Measurements from ENCODE around the gene VMP1. TPM values are rescaled to one million over a fixed set of nuclear protein-coding genes. Genes with fewer than 3 reads are reported as not detected.

Gene VMP1
- total and polyA plus RNA-seq, 2 of the 13 experiments (the other 11 are each of a cell fraction or from before 2014, with no cell fraction given), result 186 to 271 TPM

DNA sequence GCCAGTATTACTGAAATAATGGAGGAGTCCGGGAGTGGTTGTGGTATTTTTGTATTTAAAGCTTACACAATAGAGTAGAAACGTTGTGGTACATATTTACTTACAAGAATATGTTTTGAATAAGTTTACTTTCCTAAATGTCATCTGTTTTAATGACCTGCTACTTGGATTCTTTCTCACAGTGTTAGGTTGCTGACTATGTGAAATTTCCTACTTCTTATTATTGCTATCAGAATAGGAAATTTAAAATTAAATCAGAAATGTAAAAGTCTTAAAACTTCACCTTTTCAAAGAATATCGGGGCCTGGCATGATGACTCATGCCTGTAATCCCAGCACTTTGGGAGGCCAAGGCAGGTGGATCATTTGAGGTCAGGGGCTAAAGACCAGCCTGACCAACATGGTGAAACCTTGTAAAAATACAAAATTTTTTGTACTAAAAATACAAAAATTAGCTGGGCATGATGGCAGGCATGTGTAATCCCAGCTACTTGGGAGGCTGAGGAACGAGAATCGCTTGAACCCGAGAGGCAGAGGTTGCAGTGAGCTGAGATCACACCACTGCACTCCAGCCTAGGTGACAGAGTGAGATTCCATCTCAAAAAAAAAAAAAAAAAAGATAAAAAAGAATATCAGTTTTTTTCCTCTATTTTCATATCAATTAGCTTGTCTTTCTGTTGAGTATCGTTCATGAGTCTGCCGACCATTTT, 77.8 kb downstream of the VMP1 start (continued):
- no peak for TF ChIP-seq PREB (CRISPR knock-in tag; IDR thresholded peaks at IDR 0.05)
- TF ChIP-seq, protein P1, sequence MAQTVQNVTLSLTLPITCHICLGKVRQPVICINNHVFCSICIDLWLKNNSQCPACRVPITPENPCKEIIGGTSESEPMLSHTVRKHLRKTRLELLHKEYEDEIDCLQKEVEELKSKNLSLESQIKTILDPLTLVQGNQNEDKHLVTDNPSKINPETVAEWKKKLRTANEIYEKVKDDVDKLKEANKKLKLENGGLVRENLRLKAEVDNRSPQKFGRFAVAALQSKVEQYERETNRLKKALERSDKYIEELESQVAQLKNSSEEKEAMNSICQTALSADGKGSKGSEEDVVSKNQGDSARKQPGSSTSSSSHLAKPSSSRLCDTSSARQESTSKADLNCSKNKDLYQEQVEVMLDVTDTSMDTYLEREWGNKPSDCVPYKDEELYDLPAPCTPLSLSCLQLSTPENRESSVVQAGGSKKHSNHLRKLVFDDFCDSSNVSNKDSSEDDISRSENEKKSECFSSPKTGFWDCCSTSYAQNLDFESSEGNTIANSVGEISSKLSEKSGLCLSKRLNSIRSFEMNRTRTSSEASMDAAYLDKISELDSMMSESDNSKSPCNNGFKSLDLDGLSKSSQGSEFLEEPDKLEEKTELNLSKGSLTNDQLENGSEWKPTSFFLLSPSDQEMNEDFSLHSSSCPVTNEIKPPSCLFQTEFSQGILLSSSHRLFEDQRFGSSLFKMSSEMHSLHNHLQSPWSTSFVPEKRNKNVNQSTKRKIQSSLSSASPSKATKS (CRISPR knock-in tag; IDR thresholded peaks at IDR 0.05), result no peak
- no peak for TF ChIP-seq ZNF12 (CRISPR knock-in tag; IDR thresholded peaks at IDR 0.05)
- no peak for TF ChIP-seq ADNP (CRISPR knock-in tag; IDR thresholded peaks at IDR 0.05)
- TF ChIP-seq NONO (IDR thresholded peaks at IDR 0.05), result no peak
- TF ChIP-seq NONO (CRISPR knock-in tag; conservative IDR thresholded peaks at IDR 0.05), result no peak
- no peak for TF ChIP-seq HNF4G (IDR thresholded peaks at IDR 0.05; ENCODE audit: borderline replicate concordance, low read depth, low read length)
- TF ChIP-seq HNF4G (CRISPR knock-in tag; IDR thresholded peaks at IDR 0.05; ENCODE audit: borderline replicate concordance, low read depth), result no peak; the same call in 1 of the 2 replicates
- no peak for TF ChIP-seq KDM3A (CRISPR knock-in tag; IDR thresholded peaks at IDR 0.05; ENCODE audit: low read depth)
- no peak for TF ChIP-seq ATF7 (IDR thresholded peaks at IDR 0.05)
- no peak for TF ChIP-seq ATF7 (CRISPR knock-in tag; IDR thresholded peaks at IDR 0.05)
- no peak for TF ChIP-seq MZF1 (CRISPR knock-in tag; IDR thresholded peaks at IDR 0.05; ENCODE audit: borderline replicate concordance)
- 0 out of 2 replicates have a peak, but pooled peaks have one; percentile 54 for TF ChIP-seq DNMT3B (CRISPR knock-in tag; conservative IDR thresholded peaks at IDR 0.05)
- TF ChIP-seq ISX (CRISPR knock-in tag; conservative IDR thresholded peaks at IDR 0.05), result no peak
- no peak for TF ChIP-seq KLF9 (CRISPR knock-in tag; IDR thresholded peaks at IDR 0.05; ENCODE audit: low read depth)
- TF ChIP-seq TGIF2 (CRISPR knock-in tag; IDR thresholded peaks at IDR 0.05), result no peak
- TF ChIP-seq NR2F6 (IDR thresholded peaks at IDR 0.05), result peak; percentile 59; the same call in 1 of the 2 replicates
- peak; percentile 76 for TF ChIP-seq NR2F6 (CRISPR knock-in tag; IDR thresholded peaks at IDR 0.05)
- no peak for TF ChIP-seq NFE2 (CRISPR knock-in tag; IDR thresholded peaks at IDR 0.05)
- TF ChIP-seq, protein P2, sequence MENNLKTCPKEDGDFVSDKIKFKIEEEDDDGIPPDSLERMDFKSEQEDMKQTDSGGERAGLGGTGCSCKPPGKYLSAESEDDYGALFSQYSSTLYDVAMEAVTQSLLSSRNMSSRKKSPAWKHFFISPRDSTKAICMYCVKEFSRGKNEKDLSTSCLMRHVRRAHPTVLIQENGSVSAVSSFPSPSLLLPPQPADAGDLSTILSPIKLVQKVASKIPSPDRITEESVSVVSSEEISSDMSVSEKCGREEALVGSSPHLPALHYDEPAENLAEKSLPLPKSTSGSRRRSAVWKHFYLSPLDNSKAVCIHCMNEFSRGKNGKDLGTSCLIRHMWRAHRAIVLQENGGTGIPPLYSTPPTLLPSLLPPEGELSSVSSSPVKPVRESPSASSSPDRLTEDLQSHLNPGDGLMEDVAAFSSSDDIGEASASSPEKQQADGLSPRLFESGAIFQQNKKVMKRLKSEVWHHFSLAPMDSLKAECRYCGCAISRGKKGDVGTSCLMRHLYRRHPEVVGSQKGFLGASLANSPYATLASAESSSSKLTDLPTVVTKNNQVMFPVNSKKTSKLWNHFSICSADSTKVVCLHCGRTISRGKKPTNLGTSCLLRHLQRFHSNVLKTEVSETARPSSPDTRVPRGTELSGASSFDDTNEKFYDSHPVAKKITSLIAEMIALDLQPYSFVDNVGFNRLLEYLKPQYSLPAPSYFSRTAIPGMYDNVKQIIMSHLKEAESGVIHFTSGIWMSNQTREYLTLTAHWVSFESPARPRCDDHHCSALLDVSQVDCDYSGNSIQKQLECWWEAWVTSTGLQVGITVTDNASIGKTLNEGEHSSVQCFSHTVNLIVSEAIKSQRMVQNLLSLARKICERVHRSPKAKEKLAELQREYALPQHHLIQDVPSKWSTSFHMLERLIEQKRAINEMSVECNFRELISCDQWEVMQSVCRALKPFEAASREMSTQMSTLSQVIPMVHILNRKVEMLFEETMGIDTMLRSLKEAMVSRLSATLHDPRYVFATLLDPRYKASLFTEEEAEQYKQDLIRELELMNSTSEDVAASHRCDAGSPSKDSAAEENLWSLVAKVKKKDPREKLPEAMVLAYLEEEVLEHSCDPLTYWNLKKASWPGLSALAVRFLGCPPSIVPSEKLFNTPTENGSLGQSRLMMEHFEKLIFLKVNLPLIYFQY (CRISPR knock-in tag; IDR thresholded peaks at IDR 0.05; ENCODE audit: borderline replicate concordance), result no peak
- TF ChIP-seq ZNF781 (CRISPR knock-in tag; IDR thresholded peaks at IDR 0.05; ENCODE audit: borderline replicate concordance, not compliant biosample characterization), result no peak
- TF ChIP-seq ZNF766 (CRISPR knock-in tag; IDR thresholded peaks at IDR 0.05; ENCODE audit: borderline replicate concordance), result no peak
- TF ChIP-seq BATF2 (CRISPR knock-in tag; IDR thresholded peaks at IDR 0.05), result no peak
